Lower leg skin (tissue), 4 donors: ENCODE results near the gene RPL38. TPM values are rescaled to one million over a fixed set of nuclear protein-coding genes. Genes with fewer than 3 reads are reported as not detected.

Experiments used
- DNase-seq, 2 donors: peaks; one replicate each; pipeline ENCODE4 v3.0.0-alpha.2; 2019; ENCODE audit warnings: low spot score in 2 of 2
- H3K4me3 ChIP-seq: fragments of 200-600 bp; sonication (generic); 2 replicates; pipeline ENCODE4 v1.5.1; 2017; ENCODE audit warnings: mild to moderate bottlenecking, low read depth; ENCODE audit not compliant: poor library complexity, severe bottlenecking
- POLR2A ChIP-seq, 2 donors: fragments of 450-650 bp; IDR thresholded peaks; one replicate each; pipeline ENCODE4 v1.6.1; 2016 to 2017; ENCODE audit warnings: antibody characterized with exemption in 2 of 2, mild to moderate bottlenecking in 1 of 2, moderate library complexity in 1 of 2
- WGBS, 2 donors: methylation state at CpG; one replicate each; pipeline ENCODE4 v1.1.5; 2018; 5-methylcytosine and 5-hydroxymethylcytosine counted together
- intact Hi-C: fragments of 100-400 bp; cut with DNase I; formaldehyde crosslinking; loops from one replicate; pipeline ENCODE4 v1.15.0; 2023; ENCODE audit warnings: low total_unique reads
- total RNA-seq, 4 donors: library from RNA; depleted of rRNA; stranded (reverse); fragments of >200 nt; gene quantifications; one replicate each; pipeline ENCODE4 v1.1.0, GENCODE V29; 2016
- TF ChIP-seq, protein P1 (sequence below), 3 donors: fragments of 450-650 bp; IDR thresholded peaks; one replicate each; pipeline ENCODE4 v1.5.1; 2016; ENCODE audit warnings: antibody characterized with exemption in 3 of 3, mild to moderate bottlenecking in 3 of 3, moderate library complexity in 2 of 3

RPL38 gene
- total RNA-seq, 4 donors from 2014 or later, result 618 to 1,333 (median 950) TPM

DNA sequence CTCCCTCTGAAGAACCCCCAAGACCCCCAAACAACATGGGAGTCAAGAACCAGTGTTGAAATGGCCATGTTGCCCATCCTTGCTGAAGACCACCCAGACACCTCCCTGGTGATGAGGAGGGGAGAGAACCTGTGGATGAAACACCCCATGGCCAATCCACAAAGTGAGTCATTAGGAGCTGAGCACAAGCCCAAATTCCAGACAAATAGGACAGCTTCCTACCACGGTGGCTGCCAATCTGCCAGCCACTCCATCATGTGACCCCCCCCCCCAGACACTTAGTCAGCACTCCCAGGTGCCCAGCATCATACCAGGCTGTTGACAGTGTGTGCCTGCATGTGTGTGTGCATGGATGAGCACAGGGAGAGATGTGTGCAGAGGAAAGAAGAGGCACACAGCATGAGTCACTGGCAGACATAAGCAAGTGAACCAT lies 26.4 kb upstream of the RPL38 start:
- WGBS, 2 donors, result 0 to 38% methylated on average over 1 of the region's 1 CpG
- intact Hi-C loops, result no loop called here
- no peak overlapping the region for H3K4me3 ChIP-seq
- no peak for DNase-seq
- TF ChIP-seq, protein P1, sequence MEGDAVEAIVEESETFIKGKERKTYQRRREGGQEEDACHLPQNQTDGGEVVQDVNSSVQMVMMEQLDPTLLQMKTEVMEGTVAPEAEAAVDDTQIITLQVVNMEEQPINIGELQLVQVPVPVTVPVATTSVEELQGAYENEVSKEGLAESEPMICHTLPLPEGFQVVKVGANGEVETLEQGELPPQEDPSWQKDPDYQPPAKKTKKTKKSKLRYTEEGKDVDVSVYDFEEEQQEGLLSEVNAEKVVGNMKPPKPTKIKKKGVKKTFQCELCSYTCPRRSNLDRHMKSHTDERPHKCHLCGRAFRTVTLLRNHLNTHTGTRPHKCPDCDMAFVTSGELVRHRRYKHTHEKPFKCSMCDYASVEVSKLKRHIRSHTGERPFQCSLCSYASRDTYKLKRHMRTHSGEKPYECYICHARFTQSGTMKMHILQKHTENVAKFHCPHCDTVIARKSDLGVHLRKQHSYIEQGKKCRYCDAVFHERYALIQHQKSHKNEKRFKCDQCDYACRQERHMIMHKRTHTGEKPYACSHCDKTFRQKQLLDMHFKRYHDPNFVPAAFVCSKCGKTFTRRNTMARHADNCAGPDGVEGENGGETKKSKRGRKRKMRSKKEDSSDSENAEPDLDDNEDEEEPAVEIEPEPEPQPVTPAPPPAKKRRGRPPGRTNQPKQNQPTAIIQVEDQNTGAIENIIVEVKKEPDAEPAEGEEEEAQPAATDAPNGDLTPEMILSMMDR (IDR thresholded peaks at IDR 0.05), result no peak

DNA sequence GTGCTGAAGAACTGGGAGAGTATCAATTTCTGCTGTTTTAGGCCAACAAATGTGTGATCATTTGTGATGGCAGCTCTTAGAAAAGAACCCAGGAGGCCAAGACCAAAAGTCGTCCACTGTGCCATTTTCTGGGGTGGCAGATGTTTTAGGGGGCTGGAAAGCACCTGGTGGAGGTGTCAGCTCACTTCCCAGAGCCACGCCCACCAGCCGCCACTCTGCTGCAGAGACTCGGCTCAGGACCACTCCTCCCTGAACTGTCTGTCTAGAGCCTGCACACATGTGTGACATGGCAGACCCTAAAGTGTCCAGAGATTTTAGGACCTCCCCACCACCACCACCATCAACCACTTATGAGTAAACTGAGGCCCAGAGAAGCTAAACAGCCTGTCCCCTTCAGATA lies 23.9 kb upstream of the RPL38 start:
- TF ChIP-seq, protein P1 (IDR thresholded peaks at IDR 0.05), result no peak
- TF ChIP-seq POLR2A (IDR thresholded peaks at IDR 0.05), result no peak
- H3K4me3 ChIP-seq, result no peak overlapping the region
- no peak for DNase-seq
- intact Hi-C loops, result no loop called here
- 80 to 81% methylated on average over 4 of the region's 4 CpGs for WGBS, 2 donors

DNA sequence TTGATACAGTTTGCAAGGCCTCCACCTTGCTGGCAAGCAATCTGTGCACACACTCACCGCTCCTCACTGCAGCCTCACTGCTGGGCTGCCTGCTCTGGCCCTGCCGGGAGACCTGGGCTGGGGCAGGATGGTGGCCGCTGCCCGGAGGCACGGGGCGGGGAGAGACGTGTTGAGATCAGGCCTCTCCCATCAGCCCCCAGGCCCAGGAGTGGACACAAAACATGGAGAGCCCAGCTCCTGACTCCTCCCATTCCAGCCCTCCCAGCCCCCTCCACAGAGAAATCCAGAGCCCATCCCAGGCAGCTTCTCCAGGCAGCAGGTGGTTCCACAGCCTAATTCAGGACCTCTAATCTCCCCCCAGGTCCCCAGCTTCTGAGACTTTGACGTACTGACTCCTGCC lies 23.1 kb upstream of the RPL38 start:
- DNase-seq, result no peak
- H3K4me3 ChIP-seq, result no peak overlapping the region
- intact Hi-C loops, result no loop called here
- 60% methylated on average over 8 of the region's 8 CpGs for WGBS, 2 donors
- TF ChIP-seq, protein P1 (IDR thresholded peaks at IDR 0.05), result no peak
- no peak for TF ChIP-seq POLR2A (IDR thresholded peaks at IDR 0.05)

DNA sequence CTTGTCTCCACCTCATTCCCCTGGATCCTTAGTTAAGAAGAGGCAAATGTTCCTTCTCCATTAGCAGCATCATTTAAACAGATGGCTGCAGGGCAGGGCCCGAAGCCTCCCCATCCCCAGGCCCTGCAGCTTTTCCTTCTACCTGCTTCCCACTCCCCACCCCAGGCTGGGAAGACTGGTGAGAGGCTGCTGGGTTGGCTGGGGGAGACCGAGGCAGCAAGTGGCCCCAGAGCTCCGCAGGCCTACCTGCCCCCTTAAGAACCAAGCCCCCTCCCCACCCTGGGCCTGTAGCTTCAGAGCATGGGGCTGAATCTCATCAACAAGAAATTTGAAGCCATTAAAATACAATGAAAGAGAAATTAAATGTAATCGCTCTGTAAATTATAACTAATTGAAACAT lies 22.1 kb upstream of the RPL38 start:
- intact Hi-C loops, result no loop called here
- no peak overlapping the region for H3K4me3 ChIP-seq
- TF ChIP-seq, protein P1 (IDR thresholded peaks at IDR 0.05), result no peak
- no peak for TF ChIP-seq POLR2A (IDR thresholded peaks at IDR 0.05)
- DNase-seq, result no peak
- 86 to 90% methylated on average over 4 of the region's 4 CpGs for WGBS, 2 donors

DNA sequence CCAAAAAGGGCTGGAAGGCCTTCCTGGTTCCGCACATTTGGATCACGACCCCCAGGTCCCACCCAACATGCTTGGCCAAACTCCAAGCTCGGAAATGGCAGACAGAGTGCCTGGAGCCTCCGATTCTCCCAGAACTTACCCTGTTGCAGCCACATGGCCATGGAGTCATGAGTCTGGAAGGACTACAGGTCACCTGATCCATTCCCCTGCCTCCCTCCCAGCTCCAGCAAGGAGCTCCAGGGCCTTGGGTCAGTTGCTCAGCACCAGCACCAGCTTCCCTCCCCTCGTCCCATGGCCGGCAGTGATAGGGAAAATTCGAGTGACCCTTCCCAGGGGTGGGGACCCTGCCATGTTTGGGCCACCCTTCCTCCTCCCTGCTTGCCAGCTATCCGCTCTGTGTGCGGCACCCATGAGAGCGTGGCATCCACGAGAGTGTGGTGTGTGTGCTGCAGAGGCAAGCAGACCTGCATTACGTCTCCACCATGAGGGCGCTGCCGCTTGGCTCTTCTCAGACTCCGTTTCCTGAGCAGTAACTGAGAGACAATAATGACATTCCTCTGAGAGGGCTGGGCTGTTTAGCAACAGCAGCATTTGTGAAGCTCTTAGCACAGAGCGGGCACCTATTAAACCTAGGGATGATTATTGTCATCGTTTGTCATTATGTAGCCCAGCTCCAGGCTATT lies 21.3 kb upstream of the RPL38 start:
- DNase-seq, result no peak
- intact Hi-C loops, result no loop called here
- TF ChIP-seq, protein P1 (IDR thresholded peaks at IDR 0.05), result no peak
- TF ChIP-seq POLR2A (IDR thresholded peaks at IDR 0.05), result no peak
- 75 to 77% methylated on average over 17 of the region's 17 CpGs for WGBS, 2 donors
- H3K4me3 ChIP-seq, result no peak overlapping the region

DNA sequence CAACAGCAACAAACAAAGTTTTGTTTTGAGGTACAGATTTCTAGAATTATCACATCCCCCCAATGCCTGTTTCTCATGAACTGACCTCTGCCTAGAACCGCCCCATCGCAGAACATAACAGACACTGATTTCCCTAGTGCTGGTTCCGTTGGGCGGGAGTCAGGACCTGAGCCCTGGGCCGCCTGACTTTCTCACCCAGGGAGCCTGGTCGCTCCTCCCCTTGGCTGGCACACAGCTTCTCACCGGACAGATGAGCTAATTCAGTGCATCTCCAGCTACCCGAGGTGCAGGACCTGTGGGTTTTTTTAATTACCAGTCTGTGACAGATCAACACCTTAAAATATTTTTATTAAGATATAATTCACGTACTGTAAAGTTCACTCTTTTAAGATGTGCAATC lies 20.1 kb upstream of the RPL38 start:
- no peak for TF ChIP-seq POLR2A (IDR thresholded peaks at IDR 0.05)
- TF ChIP-seq, protein P1 (IDR thresholded peaks at IDR 0.05), result no peak
- no peak overlapping the region for H3K4me3 ChIP-seq
- DNase-seq, result no peak
- 62 to 76% methylated on average over 9 of the region's 9 CpGs for WGBS, 2 donors
- intact Hi-C loops, result no loop called here
